ENCODE data around the gene ZFP3. TPM values are rescaled to one million over a fixed set of nuclear protein-coding genes. Genes with fewer than 3 reads are reported as not detected.
"Not testable (repeated sequence)": the region's sequence is repeated elsewhere in the genome, so short reads cannot be mapped to it uniquely, and the experiment has no call there.

The ZFP3 gene
- 0.07 TPM for polyA plus RNA-seq (2013, experiment 1 of 4)
- polyA plus RNA-seq (2013, experiment 2 of 4), result 0.14 TPM
- polyA plus RNA-seq (2013, experiment 3 of 4), result not detected
- 0.08 TPM for polyA plus RNA-seq (2013, experiment 4 of 4)

GRCh38 chr17:5078106-5079028 lies at the start of gene ZFP3:
Gene ZFP3, plus strand, starts transcription at chr17:5078467. Its CDS starts 13,038 bp downstream, at chr17:5091505.
- Histone ChIP-seq H3K9me3 (ENCODE audit: control insufficient read depth, low read length) (no peaks in the 10 kb centered on the region), H3K27me3 (ENCODE audit: control insufficient read depth, insufficient read depth, low read length, poor library complexity, severe bottlenecking) (no peaks in the 10 kb centered on the region), H3K36me3 (ENCODE audit: control insufficient read depth, insufficient read depth, low read length) (no peaks in the 10 kb centered on the region), H3K4me3 (ENCODE audit: insufficient read depth, low read depth, low read length) (no peak within 1 kb of the TSS), H3K27ac (ENCODE audit: insufficient read depth, low read depth, low read length, poor library complexity, severe bottlenecking) (no peak within 1 kb of the TSS), H3K4me1 (ENCODE audit: control insufficient read depth, insufficient read depth, low read length) (no peaks in the 10 kb centered on the region)
- WGBS, 2 experiments, result 88 to 89% methylated on average over 75 of the region's 75 CpGs

GRCh38 chr17:5030168-5030567 lies 48.1 kb upstream of the ZFP3 start:
- H3K4me3 ChIP-seq (ENCODE audit: insufficient read depth, low read depth, low read length); H3K4me1 ChIP-seq (ENCODE audit: control insufficient read depth, insufficient read depth, low read length); H3K36me3 ChIP-seq (ENCODE audit: control insufficient read depth, insufficient read depth, low read length); H3K27ac ChIP-seq (ENCODE audit: insufficient read depth, low read depth, low read length, poor library complexity, severe bottlenecking); H3K9me3 ChIP-seq (ENCODE audit: control insufficient read depth, low read length): not testable (repeated sequence)
- 90 to 99% methylated on average over 2 of the region's 2 CpGs for WGBS, 2 experiments
- peaks cover 14% of the 10 kb centered on the region for H3K27me3 ChIP-seq (ENCODE audit: control insufficient read depth, insufficient read depth, low read length, poor library complexity, severe bottlenecking)

- Histone ChIP-seq H3K27ac (ENCODE audit: insufficient read depth, low read depth, low read length, poor library complexity, severe bottlenecking) (no peak overlapping the region), H3K27me3 (ENCODE audit: control insufficient read depth, insufficient read depth, low read length, poor library complexity, severe bottlenecking) (peaks cover 21% of the 10 kb centered on the region), H3K4me3 (ENCODE audit: insufficient read depth, low read depth, low read length) (peak overlapping the region; percentile 33), H3K9me3 (ENCODE audit: control insufficient read depth, low read length) (no peaks in the 10 kb centered on the region), H3K4me1 (ENCODE audit: control insufficient read depth, insufficient read depth, low read length) (no peaks in the 10 kb centered on the region), H3K36me3 (ENCODE audit: control insufficient read depth, insufficient read depth, low read length) (no peaks in the 10 kb centered on the region)
- 6 to 7% methylated on average over 48 of the region's 48 CpGs for WGBS, 2 experiments
These were observed 46.7 kb upstream of the ZFP3 start for GRCh38 chr17:5031365-5032082.

GRCh38 chr17:5032865-5033264 lies 45.4 kb upstream of the ZFP3 start:
- 91 to 92% methylated on average over 6 of the region's 6 CpGs for WGBS, 2 experiments
- Histone ChIP-seq H3K4me1 (ENCODE audit: control insufficient read depth, insufficient read depth, low read length) (no peaks in the 10 kb centered on the region), H3K27me3 (ENCODE audit: control insufficient read depth, insufficient read depth, low read length, poor library complexity, severe bottlenecking) (peaks cover 21% of the 10 kb centered on the region)

GRCh38 chr17:5033352-5034015 lies 44.8 kb upstream of the ZFP3 start:
- WGBS, 2 experiments, result 88 to 92% methylated on average over 13 of the region's 13 CpGs

More at GRCh38 chr17:5032865-5033264, 45.4 kb upstream of the ZFP3 start:
- Histone ChIP-seq H3K27ac (ENCODE audit: insufficient read depth, low read depth, low read length, poor library complexity, severe bottlenecking) (no peak overlapping the region), H3K4me3 (ENCODE audit: insufficient read depth, low read depth, low read length) (no peak overlapping the region), H3K36me3 (ENCODE audit: control insufficient read depth, insufficient read depth, low read length) (no peaks in the 10 kb centered on the region), H3K9me3 (ENCODE audit: control insufficient read depth, low read length) (no peaks in the 10 kb centered on the region)

GRCh38 chr17:5034063-5034462 lies 44.2 kb upstream of the ZFP3 start:
- Histone ChIP-seq H3K9me3 (ENCODE audit: control insufficient read depth, low read length) (no peaks in the 10 kb centered on the region), H3K4me1 (ENCODE audit: control insufficient read depth, insufficient read depth, low read length) (no peaks in the 10 kb centered on the region), H3K4me3 (ENCODE audit: insufficient read depth, low read depth, low read length) (no peak overlapping the region), H3K27ac (ENCODE audit: insufficient read depth, low read depth, low read length, poor library complexity, severe bottlenecking) (no peak overlapping the region), H3K36me3 (ENCODE audit: control insufficient read depth, insufficient read depth, low read length) (no peaks in the 10 kb centered on the region), H3K27me3 (ENCODE audit: control insufficient read depth, insufficient read depth, low read length, poor library complexity, severe bottlenecking) (peaks cover 21% of the 10 kb centered on the region)
- 95 to 96% methylated on average over 5 of the region's 5 CpGs for WGBS, 2 experiments

More at GRCh38 chr17:5033352-5034015, 44.8 kb upstream of the ZFP3 start:
- H3K27ac ChIP-seq (ENCODE audit: insufficient read depth, low read depth, low read length, poor library complexity, severe bottlenecking), result no peak overlapping the region
- H3K4me1 ChIP-seq (ENCODE audit: control insufficient read depth, insufficient read depth, low read length), result no peaks in the 10 kb centered on the region
- no peaks in the 10 kb centered on the region for H3K36me3 ChIP-seq (ENCODE audit: control insufficient read depth, insufficient read depth, low read length)
- no peak overlapping the region for H3K4me3 ChIP-seq (ENCODE audit: insufficient read depth, low read depth, low read length)
- H3K9me3 ChIP-seq (ENCODE audit: control insufficient read depth, low read length), result no peaks in the 10 kb centered on the region
- H3K27me3 ChIP-seq (ENCODE audit: control insufficient read depth, insufficient read depth, low read length, poor library complexity, severe bottlenecking), result peaks cover 21% of the 10 kb centered on the region

- Histone ChIP-seq H3K27me3 (ENCODE audit: control insufficient read depth, insufficient read depth, low read length, poor library complexity, severe bottlenecking) (peaks cover 21% of the 10 kb centered on the region), H3K36me3 (ENCODE audit: control insufficient read depth, insufficient read depth, low read length) (no peaks in the 10 kb centered on the region), H3K9me3 (ENCODE audit: control insufficient read depth, low read length) (no peaks in the 10 kb centered on the region), H3K4me1 (ENCODE audit: control insufficient read depth, insufficient read depth, low read length) (no peaks in the 10 kb centered on the region), H3K4me3 (ENCODE audit: insufficient read depth, low read depth, low read length) (no peak overlapping the region), H3K27ac (ENCODE audit: insufficient read depth, low read depth, low read length, poor library complexity, severe bottlenecking) (no peak overlapping the region)
- 91 to 92% methylated on average over 14 of the region's 14 CpGs for WGBS, 2 experiments
These were observed 43.6 kb upstream of the ZFP3 start for GRCh38 chr17:5034651-5035050.

GRCh38 chr17:5035315-5035714 lies 43.0 kb upstream of the ZFP3 start, which contains the start of gene SLC52A1:
Gene SLC52A1, minus strand, starts transcription at chr17:5035426. Its CDS starts 820 bp downstream, at chr17:5034606.
- no peaks in the 10 kb centered on the region for H3K36me3 ChIP-seq (ENCODE audit: control insufficient read depth, insufficient read depth, low read length)
- H3K9me3 ChIP-seq (ENCODE audit: control insufficient read depth, low read length), result no peaks in the 10 kb centered on the region
- no peaks in the 10 kb centered on the region for H3K4me1 ChIP-seq (ENCODE audit: control insufficient read depth, insufficient read depth, low read length)
- 28 to 34% methylated on average over 24 of the region's 24 CpGs for WGBS, 2 experiments
- peaks cover 21% of the 10 kb centered on the region for H3K27me3 ChIP-seq (ENCODE audit: control insufficient read depth, insufficient read depth, low read length, poor library complexity, severe bottlenecking)
- H3K27ac ChIP-seq (ENCODE audit: insufficient read depth, low read depth, low read length, poor library complexity, severe bottlenecking), result no peak within 1 kb of the TSS
- no peak within 1 kb of the TSS for H3K4me3 ChIP-seq (ENCODE audit: insufficient read depth, low read depth, low read length)

GRCh38 chr17:5042157-5043022 lies 35.9 kb upstream of the ZFP3 start:
- WGBS, 2 experiments, result 90 to 93% methylated on average over 13 to 15 of the region's 15 CpGs
- no peaks in the 10 kb centered on the region for H3K9me3 ChIP-seq (ENCODE audit: control insufficient read depth, low read length)
- H3K27ac ChIP-seq (ENCODE audit: insufficient read depth, low read depth, low read length, poor library complexity, severe bottlenecking), result no peak overlapping the region
- H3K4me3 ChIP-seq (ENCODE audit: insufficient read depth, low read depth, low read length), result no peak overlapping the region
- no peaks in the 10 kb centered on the region for H3K36me3 ChIP-seq (ENCODE audit: control insufficient read depth, insufficient read depth, low read length)
- H3K27me3 ChIP-seq (ENCODE audit: control insufficient read depth, insufficient read depth, low read length, poor library complexity, severe bottlenecking), result no peaks in the 10 kb centered on the region
- no peaks in the 10 kb centered on the region for H3K4me1 ChIP-seq (ENCODE audit: control insufficient read depth, insufficient read depth, low read length)

All from ectodermal cell (in vitro differentiated cells).